DOHH2 (cell line): ENCODE data around the gene NETO2.

ENCODE experiments used
- CTCF ChIP-seq: fragments of 200-600 bp; sonication (generic); IDR thresholded peaks from one replicate; pipeline ENCODE4 v1.5.1; 2014; ENCODE audit warnings: antibody characterized with exemption, mild to moderate bottlenecking, low read depth, low read length; ENCODE audit not compliant: poor library complexity, severe bottlenecking
- EZH2phosphoT487 ChIP-seq: fragments of 200-600 bp; sonication (generic); IDR thresholded peaks from 2 replicates; pipeline ENCODE4 v1.6.1; 2017; ENCODE audit warnings: borderline replicate concordance, mild to moderate bottlenecking, antibody characterized with exemption, low read length, moderate library complexity, mixed read lengths

- TF ChIP-seq CTCF (no peak), EZH2phosphoT487 (no peak)
Measured at GRCh38 chr16:47064775-47065174, 79.0 kb downstream of the NETO2 start.
